ENCODE results near the gene CYB5RL. TPM values are rescaled to one million over a fixed set of nuclear protein-coding genes. Genes with fewer than 3 reads are reported as not detected.

The CYB5RL gene
- total RNA-seq, 1 donor from 2014 or later, result 6.1 TPM

DNA sequence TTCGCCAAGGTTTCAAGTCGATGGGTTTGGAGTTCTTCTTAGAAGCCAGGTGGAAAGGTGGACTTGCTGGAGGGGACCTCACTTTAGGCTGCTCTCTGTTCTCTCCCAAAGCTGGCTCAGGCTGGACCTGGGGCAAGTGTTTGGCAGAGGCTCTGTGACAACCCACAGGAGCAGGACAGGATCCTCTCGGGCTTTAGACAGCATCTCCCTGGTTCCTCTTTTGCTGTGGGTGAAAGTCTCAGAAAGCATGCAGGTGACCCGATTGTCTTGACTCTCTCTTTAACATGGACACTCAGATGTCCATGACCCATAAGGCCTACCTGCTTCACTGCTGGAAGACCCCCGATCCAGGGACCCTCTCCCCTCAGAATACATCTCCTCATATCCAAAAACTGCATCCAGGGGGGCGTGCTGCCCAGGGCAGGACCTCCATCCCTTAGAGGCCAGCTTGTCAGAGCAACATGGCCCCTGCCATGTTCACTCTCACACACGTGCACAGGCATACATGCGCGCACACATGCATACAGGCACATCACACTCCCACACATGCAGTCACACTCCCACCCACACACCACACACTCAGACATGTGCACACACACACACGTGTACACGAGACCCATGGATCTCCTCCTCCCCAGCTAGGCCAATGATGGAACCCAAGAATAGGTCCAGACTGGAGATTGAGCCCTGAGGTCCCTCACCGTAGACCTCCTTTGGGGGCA, 21.4 kb upstream of the CYB5RL start:
- H3K27me3 ChIP-seq (ENCODE audit: low read depth), result no peaks in the 10 kb centered on the region
- DNase-seq, result no peak
- H3K4me3 ChIP-seq, result no peak overlapping the region
- H3K27ac ChIP-seq (replicated peaks), result peak overlapping the region; percentile 70
- no peaks in the 10 kb centered on the region for H3K9me3 ChIP-seq (replicated peaks)
- peaks cover 34% of the 10 kb centered on the region for H3K4me1 ChIP-seq
- intact Hi-C loops (cut with micrococcal nuclease), result no loop called here
- TF ChIP-seq, protein P1, sequence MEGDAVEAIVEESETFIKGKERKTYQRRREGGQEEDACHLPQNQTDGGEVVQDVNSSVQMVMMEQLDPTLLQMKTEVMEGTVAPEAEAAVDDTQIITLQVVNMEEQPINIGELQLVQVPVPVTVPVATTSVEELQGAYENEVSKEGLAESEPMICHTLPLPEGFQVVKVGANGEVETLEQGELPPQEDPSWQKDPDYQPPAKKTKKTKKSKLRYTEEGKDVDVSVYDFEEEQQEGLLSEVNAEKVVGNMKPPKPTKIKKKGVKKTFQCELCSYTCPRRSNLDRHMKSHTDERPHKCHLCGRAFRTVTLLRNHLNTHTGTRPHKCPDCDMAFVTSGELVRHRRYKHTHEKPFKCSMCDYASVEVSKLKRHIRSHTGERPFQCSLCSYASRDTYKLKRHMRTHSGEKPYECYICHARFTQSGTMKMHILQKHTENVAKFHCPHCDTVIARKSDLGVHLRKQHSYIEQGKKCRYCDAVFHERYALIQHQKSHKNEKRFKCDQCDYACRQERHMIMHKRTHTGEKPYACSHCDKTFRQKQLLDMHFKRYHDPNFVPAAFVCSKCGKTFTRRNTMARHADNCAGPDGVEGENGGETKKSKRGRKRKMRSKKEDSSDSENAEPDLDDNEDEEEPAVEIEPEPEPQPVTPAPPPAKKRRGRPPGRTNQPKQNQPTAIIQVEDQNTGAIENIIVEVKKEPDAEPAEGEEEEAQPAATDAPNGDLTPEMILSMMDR (IDR thresholded peaks at IDR 0.05; ENCODE audit: borderline replicate concordance), result no peak
- H3K36me3 ChIP-seq, result peaks cover 36% of the 10 kb centered on the region

DNA sequence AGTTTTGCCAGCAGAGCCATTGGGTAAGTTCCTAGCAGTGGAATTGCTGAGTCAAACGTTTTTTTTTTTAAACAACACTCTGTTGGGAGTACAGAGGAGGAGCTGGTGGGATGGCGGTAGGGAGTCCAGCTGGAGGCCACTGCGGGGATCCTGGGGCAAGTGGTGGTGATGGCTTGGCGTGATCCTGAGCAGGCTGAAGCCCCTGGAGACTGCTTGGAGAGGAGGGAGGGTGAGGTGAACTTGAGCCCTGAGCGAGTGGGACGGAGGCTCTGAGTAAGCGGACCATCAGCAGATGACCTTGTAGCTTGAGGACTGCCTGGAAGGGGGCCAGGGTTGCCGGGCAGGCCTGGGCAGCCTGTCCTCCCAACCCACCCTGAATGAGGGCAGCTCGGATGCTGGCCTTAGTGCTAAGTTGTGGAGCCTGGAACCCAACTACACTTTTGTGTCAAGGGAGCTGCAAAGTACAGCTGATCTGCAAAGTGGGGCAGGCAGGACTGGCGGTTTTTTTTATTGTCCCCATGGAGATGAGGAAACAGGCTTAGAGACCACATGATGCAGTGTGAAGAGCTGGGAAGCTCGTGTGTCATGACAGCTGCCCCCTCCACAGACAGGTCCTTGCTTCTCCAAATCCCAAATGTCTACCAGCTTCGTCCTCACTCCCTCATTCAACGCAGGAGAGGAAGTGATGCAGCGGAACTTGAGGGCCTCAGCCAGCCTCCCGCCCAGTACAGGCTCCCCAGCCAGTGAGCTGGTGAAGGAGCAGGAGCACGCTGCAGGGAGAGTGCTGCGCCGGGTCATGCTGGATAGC, 20.4 kb upstream of the CYB5RL start:
- peaks cover 37% of the 10 kb centered on the region for H3K36me3 ChIP-seq

DNA sequence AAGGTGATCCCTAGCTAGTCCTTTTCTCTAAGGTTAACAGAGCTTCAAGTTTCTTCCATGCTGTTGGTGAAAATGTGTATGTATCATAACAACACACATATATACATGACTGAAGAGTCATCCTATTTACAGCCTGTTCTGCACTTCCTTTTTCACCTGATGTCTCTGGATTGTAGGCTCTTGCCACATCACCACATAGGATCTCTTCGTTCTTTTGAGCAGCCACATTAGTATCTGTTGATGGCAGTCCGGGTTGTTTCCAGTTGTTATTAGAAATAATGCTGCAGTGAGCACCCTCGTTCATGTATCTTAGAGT, 19.8 kb upstream of the CYB5RL start:
- TF ChIP-seq, protein P1 (IDR thresholded peaks at IDR 0.05; ENCODE audit: borderline replicate concordance), result no peak
- intact Hi-C loops (cut with micrococcal nuclease), result no loop called here

More for the DNA sequence above, 20.4 kb upstream of the CYB5RL start:
- Histone ChIP-seq H3K9me3 (replicated peaks) (no peaks in the 10 kb centered on the region), H3K27me3 (ENCODE audit: low read depth) (no peaks in the 10 kb centered on the region), H3K4me3 (peak overlapping the region; percentile 39), H3K4me1 (peaks cover 34% of the 10 kb centered on the region), H3K27ac (replicated peaks) (peak overlapping the region; percentile 70)
- TF ChIP-seq, protein P1 (IDR thresholded peaks at IDR 0.05; ENCODE audit: borderline replicate concordance), result no peak
- intact Hi-C loops (cut with micrococcal nuclease), result no loop called here
- DNase-seq, result peak; percentile 65

DNA sequence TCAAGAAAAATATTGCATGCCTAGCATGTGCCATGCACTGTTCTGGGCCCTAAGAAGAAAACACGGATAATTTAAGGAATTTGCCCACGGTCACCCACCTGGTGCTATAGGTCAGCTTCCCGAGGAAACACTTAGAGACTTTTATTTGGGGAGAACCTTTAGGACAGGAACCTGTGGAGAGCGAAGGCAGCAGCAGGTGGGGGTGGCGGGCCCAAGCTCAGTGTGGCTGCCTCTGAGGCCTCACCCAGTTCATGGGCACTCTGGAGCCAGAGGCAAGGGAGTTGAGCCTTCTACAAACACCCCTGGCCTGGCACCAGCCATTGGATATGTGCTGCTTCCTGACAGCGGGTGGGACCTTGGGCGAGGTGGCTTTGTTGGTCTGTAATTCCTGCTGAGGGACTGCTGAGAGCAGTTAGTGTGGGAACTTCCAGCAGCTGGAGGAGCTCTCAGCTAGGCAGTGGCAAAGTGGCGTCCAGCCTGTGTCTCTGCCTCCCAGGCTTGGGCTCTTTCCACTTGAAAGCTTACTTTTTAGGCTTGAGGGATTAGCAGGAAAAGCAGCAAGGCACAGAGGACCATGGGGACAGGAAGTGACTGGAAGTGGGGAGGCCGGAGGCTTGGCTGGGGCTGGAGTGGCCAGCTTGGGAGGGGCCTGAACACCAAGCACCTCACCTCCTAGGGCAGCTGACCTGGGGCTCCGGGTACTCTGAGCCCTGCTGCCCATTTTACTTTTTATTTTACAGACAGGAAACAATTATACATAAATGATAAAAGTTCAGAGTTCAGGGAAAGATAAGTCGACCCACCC, 19.3 kb upstream of the CYB5RL start:
- peak overlapping the region; percentile 70 for H3K27ac ChIP-seq (replicated peaks)
- peaks cover 44% of the 10 kb centered on the region for H3K36me3 ChIP-seq
- TF ChIP-seq, protein P1 (IDR thresholded peaks at IDR 0.05; ENCODE audit: borderline replicate concordance), result no peak
- H3K27me3 ChIP-seq (ENCODE audit: low read depth), result no peaks in the 10 kb centered on the region
- H3K4me3 ChIP-seq, result no peak overlapping the region
- H3K9me3 ChIP-seq (replicated peaks), result no peaks in the 10 kb centered on the region
- intact Hi-C loops (cut with micrococcal nuclease), result no loop called here
- peaks cover 34% of the 10 kb centered on the region for H3K4me1 ChIP-seq
- no peak for DNase-seq

More for the DNA sequence above, 19.8 kb upstream of the CYB5RL start:
- Histone ChIP-seq H3K9me3 (replicated peaks) (no peaks in the 10 kb centered on the region), H3K4me3 (peak overlapping the region; percentile 39), H3K4me1 (peaks cover 34% of the 10 kb centered on the region), H3K27me3 (ENCODE audit: low read depth) (no peaks in the 10 kb centered on the region), H3K36me3 (peaks cover 38% of the 10 kb centered on the region), H3K27ac (replicated peaks) (peak overlapping the region; percentile 70)
- no peak for DNase-seq

DNA sequence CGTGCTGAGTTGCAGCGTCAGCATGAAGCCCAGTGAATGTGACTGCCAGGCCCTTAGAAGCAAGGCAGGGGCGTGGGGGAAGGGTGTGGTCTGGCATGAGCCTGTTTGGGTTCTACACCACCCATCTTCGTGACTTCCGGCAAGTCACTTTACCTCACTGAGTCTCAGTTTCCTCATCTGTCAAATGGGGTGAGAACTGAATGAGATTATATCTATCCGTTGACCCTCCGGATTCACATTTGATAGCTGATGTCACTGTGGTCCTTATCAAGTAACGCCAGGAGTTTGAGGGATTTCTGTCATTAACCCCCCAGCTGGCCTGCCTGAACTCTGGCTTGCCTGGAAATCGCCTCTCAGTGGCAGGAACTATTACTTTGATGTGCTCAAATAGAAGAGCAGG, 15.7 kb upstream of the CYB5RL start:
- peaks cover 19% of the 10 kb centered on the region for H3K4me1 ChIP-seq
- TF ChIP-seq, protein P1 (IDR thresholded peaks at IDR 0.05; ENCODE audit: borderline replicate concordance), result no peak
- intact Hi-C loops (cut with micrococcal nuclease), result no loop called here
- H3K4me3 ChIP-seq, result no peak overlapping the region
- H3K9me3 ChIP-seq (replicated peaks), result no peaks in the 10 kb centered on the region
- no peak for DNase-seq
- no peaks in the 10 kb centered on the region for H3K27me3 ChIP-seq (ENCODE audit: low read depth)
- H3K27ac ChIP-seq (replicated peaks), result no peak overlapping the region
- H3K36me3 ChIP-seq, result peaks cover 80% of the 10 kb centered on the region
